IMR-90 (cell line): ENCODE data around the gene FUBP3. TPM values are rescaled to one million over a fixed set of nuclear protein-coding genes. Genes with fewer than 3 reads are reported as not detected.

Experiments
- ATAC-seq: fragments of 200-7000 bp; cut with Tn5 transposase; 2 replicates; pipeline ENCODE4 v1.9.1; 2020; ENCODE audit warnings: low read depth, mild to moderate bottlenecking, moderate library complexity
- BruUV-seq: library from RNA; stranded (reverse); fragments of 400-500 nt; replicated peaks from 2 replicates; lab custom pipeline; 2021; lab: Mats Ljungman, UMichigan
- CTCF ChIA-PET: fragments of 300-600 bp; formaldehyde crosslinking; extraction: SDS; loops from one replicate; lab custom pipeline; 2021; ENCODE audit warnings: antibody characterized with exemption; lab: Yijun Ruan, JAX
- POLR2A ChIA-PET: fragments of 300-600 bp; sonication (Branson Sonifier 250); formaldehyde crosslinking; loops from one replicate; lab custom pipeline; 2022; ENCODE audit warnings: antibody characterized with exemption; ENCODE audit not compliant: unreplicated experiment; lab: Charles Lee
- DNase-seq: peaks from one replicate; pipeline ENCODE4 v3.0.0; 2013
- H2AFZ ChIP-seq: replicated peaks from 2 replicates; pipeline ENCODE3; 2013; ENCODE audit warnings: low read length, mild to moderate bottlenecking; ENCODE audit not compliant: poor library complexity
- H2AK5ac ChIP-seq: 2 replicates; pipeline ENCODE4 v1.6.1; 2013; ENCODE audit warnings: low read depth, low read length, inconsistent platforms
- H2AK9ac ChIP-seq: replicated peaks from 2 replicates; pipeline ENCODE3; 2013; ENCODE audit warnings: mild to moderate bottlenecking, low read depth, low read length, moderate library complexity; ENCODE audit not compliant: poor library complexity
- H2BK120ac ChIP-seq: 2 replicates; pipeline ENCODE4 v1.6.1; 2013; ENCODE audit warnings: low read depth, low read length, inconsistent platforms
- H2BK15ac ChIP-seq: 3 replicates; pipeline ENCODE4 v1.6.1; 2013; ENCODE audit warnings: low read depth, low read length, inconsistent platforms
- H2BK20ac ChIP-seq: 2 replicates; pipeline ENCODE4 v1.6.1; 2013; ENCODE audit warnings: low read depth, mild to moderate bottlenecking, inconsistent platforms, low read length, moderate library complexity
- H2BK5ac ChIP-seq: 2 replicates; pipeline ENCODE4 v1.6.1; 2013; ENCODE audit warnings: mild to moderate bottlenecking, low read depth, low read length, inconsistent platforms; ENCODE audit not compliant: poor library complexity, severe bottlenecking
- H3K14ac ChIP-seq: replicated peaks from 2 replicates; pipeline ENCODE4 v1.6.1; 2013; ENCODE audit warnings: low read depth, low read length, inconsistent platforms
- H3K18ac ChIP-seq: 2 replicates; pipeline ENCODE4 v1.6.1; 2013; ENCODE audit warnings: low read depth, low read length, control low read depth
- H3K23ac ChIP-seq: 2 replicates; pipeline ENCODE4 v1.6.1; 2013; ENCODE audit warnings: low read depth, low read length, inconsistent platforms
- H3K27ac ChIP-seq: 2 replicates; pipeline ENCODE4 v1.5.1; 2013; ENCODE audit warnings: mild to moderate bottlenecking, control low read depth, low read length; ENCODE audit not compliant: insufficient read depth
- H3K27me3 ChIP-seq: 2 replicates; pipeline ENCODE4 v1.6.1; 2013; ENCODE audit warnings: low read length; ENCODE audit not compliant: control insufficient read depth, insufficient read depth
- H3K36me3 ChIP-seq: 2 replicates; pipeline ENCODE4 v1.6.1; 2013; ENCODE audit warnings: low read length, mixed read lengths; ENCODE audit not compliant: control insufficient read depth, insufficient read depth
- H3K4ac ChIP-seq: 2 replicates; pipeline ENCODE4 v1.6.1; 2013; ENCODE audit warnings: low read depth, low read length, inconsistent platforms
- H3K4me1 ChIP-seq: 2 replicates; pipeline ENCODE4 v1.6.1; 2013; ENCODE audit warnings: low read length, mixed read lengths; ENCODE audit not compliant: control insufficient read depth, insufficient read depth
- H3K4me2 ChIP-seq: 2 replicates; pipeline ENCODE4 v1.6.1; 2013; ENCODE audit warnings: low read depth, mild to moderate bottlenecking, control low read depth, low read length, moderate library complexity
- H3K4me3 ChIP-seq: 2 replicates; pipeline ENCODE4 v1.5.1; 2013; ENCODE audit warnings: low read depth, mild to moderate bottlenecking, control low read depth, low read length, moderate library complexity; ENCODE audit not compliant: insufficient read depth
- H3K56ac ChIP-seq: 2 replicates; pipeline ENCODE4 v1.6.1; 2013; ENCODE audit warnings: low read length, inconsistent platforms; ENCODE audit not compliant: insufficient read depth; ENCODE audit errors: extremely low read depth
- H3K79me1 ChIP-seq, 2 experiments: 2 replicates each; pipeline ENCODE4 v1.6.1; 2013; ENCODE audit warnings: low read length in 2 of 2, inconsistent platforms in 1 of 2, low read depth in 1 of 2
- H3K9ac ChIP-seq: 2 replicates; pipeline ENCODE4 v1.6.1; 2013; ENCODE audit warnings: low read depth, low read length, control low read depth
- H3K9me1 ChIP-seq: 2 replicates; pipeline ENCODE4 v1.6.1; 2013; ENCODE audit warnings: low read length, inconsistent platforms; ENCODE audit not compliant: insufficient read depth
- H3K9me3 ChIP-seq: 2 replicates; pipeline ENCODE4 v1.6.1; 2013; ENCODE audit warnings: low read length; ENCODE audit not compliant: control insufficient read depth, insufficient read depth
- H4K20me1 ChIP-seq: 2 replicates; pipeline ENCODE4 v1.6.1; 2013; ENCODE audit warnings: low read length, inconsistent platforms; ENCODE audit not compliant: insufficient read depth
- H4K5ac ChIP-seq: 2 replicates; pipeline ENCODE4 v1.6.1; 2013; ENCODE audit warnings: mild to moderate bottlenecking, low read depth, low read length, control low read depth
- H4K8ac ChIP-seq, 2 experiments: 2 replicates each; pipeline ENCODE4 v1.6.1; 2013; ENCODE audit warnings: low read depth in 2 of 2, low read length in 2 of 2, control low read depth in 1 of 2, inconsistent platforms in 1 of 2
- H4K91ac ChIP-seq: 2 replicates; pipeline ENCODE4 v1.6.1; 2013; ENCODE audit warnings: low read depth, low read length, inconsistent platforms; ENCODE audit not compliant: insufficient read depth
- BHLHE40 ChIP-seq: fragments of 150-350 bp; IDR thresholded peaks from 2 replicates; pipeline ENCODE4 v1.6.1; 2016; ENCODE audit warnings: mild to moderate bottlenecking, low read depth, low read length
- CEBPB ChIP-seq: IDR thresholded peaks from 2 replicates; pipeline ENCODE4 v1.6.1; 2012; ENCODE audit warnings: low read depth, low read length, improper control_type of control experiment
- CHD1 ChIP-seq: IDR thresholded peaks from 2 replicates; pipeline ENCODE4 v1.6.1; 2012; ENCODE audit warnings: low read depth, low read length, improper control_type of control experiment
- FOS ChIP-seq: fragments of 150-350 bp; IDR thresholded peaks from 2 replicates; pipeline ENCODE4 v1.6.1; 2016; ENCODE audit warnings: low read depth, low read length
- MAFK ChIP-seq: IDR thresholded peaks from 2 replicates; pipeline ENCODE4 v1.6.1; 2012; ENCODE audit warnings: low read depth, low read length, improper control_type of control experiment
- MAZ ChIP-seq: IDR thresholded peaks from 2 replicates; pipeline ENCODE4 v1.6.1; 2012; ENCODE audit warnings: low read depth, mild to moderate bottlenecking, low read length, improper control_type of control experiment, moderate library complexity, borderline replicate concordance
- MXI1 ChIP-seq: IDR thresholded peaks from 2 replicates; pipeline ENCODE4 v1.6.1; 2012; ENCODE audit warnings: low read depth, mild to moderate bottlenecking, low read length, moderate library complexity, borderline replicate concordance
- NFE2L2 ChIP-seq: fragments of 150-350 bp; IDR thresholded peaks from 2 replicates; pipeline ENCODE4 v1.6.1; 2016; ENCODE audit warnings: low read depth, mild to moderate bottlenecking, low read length
- POLR2A ChIP-seq: IDR thresholded peaks from 2 replicates; pipeline ENCODE4 v1.6.1; 2012; ENCODE audit warnings: mild to moderate bottlenecking, low read depth, low read length
- RAD21 ChIP-seq: IDR thresholded peaks from 2 replicates; pipeline ENCODE4 v1.6.1; 2012; ENCODE audit warnings: low read length, improper control_type of control experiment
- RCOR1 ChIP-seq: IDR thresholded peaks from 2 replicates; pipeline ENCODE4 v1.6.1; 2012; ENCODE audit warnings: mild to moderate bottlenecking, low read length, improper control_type of control experiment; ENCODE audit not compliant: insufficient replicate concordance
- RFX5 ChIP-seq: IDR thresholded peaks from 2 replicates; pipeline ENCODE4 v1.8.0; 2012; ENCODE audit warnings: low read depth, mild to moderate bottlenecking, low read length, moderate library complexity
- SMC3 ChIP-seq: fragments of 150-350 bp; IDR thresholded peaks from 2 replicates; pipeline ENCODE4 v1.6.1; 2016; ENCODE audit warnings: low read depth, mild to moderate bottlenecking, antibody characterized with exemption, low read length, moderate library complexity
- WGBS, 2 experiments: methylation state at CpG; one replicate each; pipeline versions ENCODE4 v1.1.5 to v1.1.7; 2013; ENCODE audit warnings: missing lambda C conversion rate in 2 of 2; ENCODE audit not compliant: insufficient read length in 1 of 2; ENCODE audit errors: extremely low coverage in 2 of 2; 5-methylcytosine and 5-hydroxymethylcytosine counted together
- dilution Hi-C: fragments of 300-500 bp; cut with HindIII; formaldehyde crosslinking; loops from one replicate; pipeline ENCODE4 v1.14.3; 2018; ENCODE audit warnings: low sequenced_read_pairs; ENCODE audit not compliant: unreplicated experiment
- in situ Hi-C: fragments of 300-500 bp; cut with MboI; formaldehyde crosslinking; loops from 3 replicates; pipeline ENCODE4 v1.14.3; 2019; ENCODE audit warnings: low sequenced_read_pairs, inconsistent platforms, mixed read lengths
- intact Hi-C: fragments of 100-400 bp; cut with micrococcal nuclease; formaldehyde crosslinking; loops from 2 replicates; pipeline ENCODE4 v1.10.0; 2022
- polyA plus RNA-seq, 3 experiments: library from polyadenylated mRNA; depleted of rRNA; stranded (reverse); fragments of >200 nt; gene quantifications; 2 replicates each; pipeline ENCODE4 v1.2.3, GENCODE V29; 2012; ENCODE audit warnings: low replicate concordance in 1 of 3
- total RNA-seq: library from RNA; depleted of rRNA; stranded (reverse); fragments of >200 nt; gene quantifications from 2 replicates; pipeline ENCODE4 v1.2.3, GENCODE V29; 2012
- TF ChIP-seq, protein P1 (sequence below): fragments of 150-350 bp; IDR thresholded peaks from 2 replicates; pipeline ENCODE4 v1.6.1; 2016; ENCODE audit warnings: low read depth, mild to moderate bottlenecking, low read length, moderate library complexity, borderline replicate concordance
- TF ChIP-seq, protein P2 (sequence below): conservative IDR thresholded peaks from 2 replicates; pipeline ENCODE4 v1.5.1; 2012; ENCODE audit warnings: mild to moderate bottlenecking, low read depth, low read length, improper control_type of control experiment
- TF ChIP-seq, protein P3 (sequence below): fragments of 150-350 bp; IDR thresholded peaks from 2 replicates; pipeline ENCODE4 v1.6.1; 2017; ENCODE audit warnings: mild to moderate bottlenecking, antibody characterized with exemption, low read length, low read depth

FUBP3 gene
- total and polyA plus RNA-seq, 2 of the 4 experiments (the other 2 are of a cell fraction) = 32.3 to 50.1 TPM

DNA sequence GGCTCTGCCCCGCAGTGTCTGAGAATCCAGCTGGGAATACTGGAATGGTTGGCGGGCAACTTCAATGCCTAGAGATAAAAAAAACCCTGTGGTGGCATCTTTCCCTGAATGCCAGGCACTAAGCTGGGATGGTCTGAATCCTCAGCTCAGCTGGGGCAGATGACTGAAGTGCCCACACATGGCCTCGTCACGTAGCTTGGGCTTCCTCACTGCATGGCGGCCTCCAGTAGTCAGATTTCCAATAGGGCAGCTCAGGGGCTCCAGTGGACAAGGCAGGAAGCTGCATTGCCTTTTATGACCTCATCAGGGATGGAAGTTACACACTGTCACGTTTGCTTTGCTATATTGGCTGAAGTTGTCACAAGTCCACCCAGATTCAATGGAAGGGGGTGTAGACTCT is 24.3 kb upstream of the FUBP3 start:
- no CpG with 5 or more reads among the region's 6 CpGs for WGBS, 2 experiments
- POLR2A ChIA-PET = no interaction called here

More for the DNA sequence above, 24.3 kb upstream of the FUBP3 start:
- in situ Hi-C loops (no loop called here), intact Hi-C loops (no loop called here), dilution Hi-C loops (no loop called here)
- no peak overlapping the region for H2AK9ac ChIP-seq
- no peak overlapping the region for H2AFZ ChIP-seq
- no peaks in the 10 kb centered on the region for H4K20me1 ChIP-seq
- H3K36me3 ChIP-seq = no peaks in the 10 kb centered on the region
- H3K9ac ChIP-seq = no peak overlapping the region
- no peak overlapping the region for H2BK20ac ChIP-seq
- no peak overlapping the region for H2BK5ac ChIP-seq
- H2AK5ac ChIP-seq = no peak overlapping the region
- no peak overlapping the region for H3K27ac ChIP-seq
- H3K56ac ChIP-seq = no peak overlapping the region
- no TSS peak for BruUV-seq
- no peak for DNase-seq
- no peak for ATAC-seq
- no peaks in the 10 kb centered on the region for H3K9me1 ChIP-seq
- H2BK120ac ChIP-seq = no peak overlapping the region
- TF ChIP-seq, protein P1, sequence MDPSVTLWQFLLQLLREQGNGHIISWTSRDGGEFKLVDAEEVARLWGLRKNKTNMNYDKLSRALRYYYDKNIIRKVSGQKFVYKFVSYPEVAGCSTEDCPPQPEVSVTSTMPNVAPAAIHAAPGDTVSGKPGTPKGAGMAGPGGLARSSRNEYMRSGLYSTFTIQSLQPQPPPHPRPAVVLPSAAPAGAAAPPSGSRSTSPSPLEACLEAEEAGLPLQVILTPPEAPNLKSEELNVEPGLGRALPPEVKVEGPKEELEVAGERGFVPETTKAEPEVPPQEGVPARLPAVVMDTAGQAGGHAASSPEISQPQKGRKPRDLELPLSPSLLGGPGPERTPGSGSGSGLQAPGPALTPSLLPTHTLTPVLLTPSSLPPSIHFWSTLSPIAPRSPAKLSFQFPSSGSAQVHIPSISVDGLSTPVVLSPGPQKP = no peak
- TF ChIP-seq, protein P2, sequence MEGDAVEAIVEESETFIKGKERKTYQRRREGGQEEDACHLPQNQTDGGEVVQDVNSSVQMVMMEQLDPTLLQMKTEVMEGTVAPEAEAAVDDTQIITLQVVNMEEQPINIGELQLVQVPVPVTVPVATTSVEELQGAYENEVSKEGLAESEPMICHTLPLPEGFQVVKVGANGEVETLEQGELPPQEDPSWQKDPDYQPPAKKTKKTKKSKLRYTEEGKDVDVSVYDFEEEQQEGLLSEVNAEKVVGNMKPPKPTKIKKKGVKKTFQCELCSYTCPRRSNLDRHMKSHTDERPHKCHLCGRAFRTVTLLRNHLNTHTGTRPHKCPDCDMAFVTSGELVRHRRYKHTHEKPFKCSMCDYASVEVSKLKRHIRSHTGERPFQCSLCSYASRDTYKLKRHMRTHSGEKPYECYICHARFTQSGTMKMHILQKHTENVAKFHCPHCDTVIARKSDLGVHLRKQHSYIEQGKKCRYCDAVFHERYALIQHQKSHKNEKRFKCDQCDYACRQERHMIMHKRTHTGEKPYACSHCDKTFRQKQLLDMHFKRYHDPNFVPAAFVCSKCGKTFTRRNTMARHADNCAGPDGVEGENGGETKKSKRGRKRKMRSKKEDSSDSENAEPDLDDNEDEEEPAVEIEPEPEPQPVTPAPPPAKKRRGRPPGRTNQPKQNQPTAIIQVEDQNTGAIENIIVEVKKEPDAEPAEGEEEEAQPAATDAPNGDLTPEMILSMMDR = no peak
- no peak for TF ChIP-seq RFX5
- no peak for TF ChIP-seq NFE2L2
- TF ChIP-seq, protein P3, sequence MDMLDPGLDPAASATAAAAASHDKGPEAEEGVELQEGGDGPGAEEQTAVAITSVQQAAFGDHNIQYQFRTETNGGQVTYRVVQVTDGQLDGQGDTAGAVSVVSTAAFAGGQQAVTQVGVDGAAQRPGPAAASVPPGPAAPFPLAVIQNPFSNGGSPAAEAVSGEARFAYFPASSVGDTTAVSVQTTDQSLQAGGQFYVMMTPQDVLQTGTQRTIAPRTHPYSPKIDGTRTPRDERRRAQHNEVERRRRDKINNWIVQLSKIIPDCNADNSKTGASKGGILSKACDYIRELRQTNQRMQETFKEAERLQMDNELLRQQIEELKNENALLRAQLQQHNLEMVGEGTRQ = no peak
- no peak for TF ChIP-seq RCOR1
- no peak for TF ChIP-seq MXI1
- TF ChIP-seq FOS = no peak
- TF ChIP-seq CEBPB = no peak
- TF ChIP-seq MAFK = no peak
- TF ChIP-seq POLR2A = no peak
- no peak for TF ChIP-seq SMC3
- no peak for TF ChIP-seq RAD21
- TF ChIP-seq CHD1 = no peak
- no peak for TF ChIP-seq BHLHE40
- TF ChIP-seq MAZ = no peak
- no peak overlapping the region for H4K91ac ChIP-seq
- H3K4me2 ChIP-seq = no peak overlapping the region
- no peaks in the 10 kb centered on the region for H3K79me1 ChIP-seq
- H3K14ac ChIP-seq = no peak overlapping the region
- no peaks in the 10 kb centered on the region for H3K4me1 ChIP-seq
- H2BK15ac ChIP-seq = no peak overlapping the region
- no peak overlapping the region for H3K4me3 ChIP-seq
- H4K5ac ChIP-seq = no peak overlapping the region
- H3K23ac ChIP-seq = no peak overlapping the region
- no peak overlapping the region for H4K8ac ChIP-seq
- no peak overlapping the region for H3K18ac ChIP-seq
- peaks cover 55% of the 10 kb centered on the region for H3K27me3 ChIP-seq
- no peak overlapping the region for H3K4ac ChIP-seq
- H3K9me3 ChIP-seq = peaks cover 8% of the 10 kb centered on the region
- CTCF ChIA-PET = no interaction called here
